GM12878 (cell line): ENCODE data around the gene ENOX1. TPM values are rescaled to one million over a fixed set of nuclear protein-coding genes. Genes with fewer than 3 reads are reported as not detected.

Experiments used
- ASH2L ChIP-seq: fragments of 300-600, 200-600 bp; sonication (generic); IDR thresholded peaks from 2 replicates; pipeline ENCODE4 v1.6.1; 2017; ENCODE audit warnings: low read depth, mild to moderate bottlenecking, borderline replicate concordance
- HDAC6 ChIP-seq: fragments of 200-600 bp; sonication (generic); IDR thresholded peaks from one replicate; pipeline ENCODE4 v1.8.0; 2017; ENCODE audit warnings: antibody characterized with exemption; ENCODE audit not compliant: unreplicated experiment
- JUNB ChIP-seq: IDR thresholded peaks from 2 replicates; pipeline ENCODE4 v1.6.1; 2016; ENCODE audit warnings: antibody characterized with exemption, mild to moderate bottlenecking
- MEF2A ChIP-seq: IDR thresholded peaks from 2 replicates; pipeline ENCODE4 v1.6.1; 2011; ENCODE audit warnings: low read depth, mild to moderate bottlenecking, low read length, moderate library complexity; ENCODE audit not compliant: insufficient read depth
- MYC ChIP-seq: IDR thresholded peaks from 2 replicates; pipeline ENCODE4 v1.6.1; 2011; ENCODE audit warnings: mild to moderate bottlenecking, low read length, moderate library complexity, inconsistent platforms; ENCODE audit not compliant: insufficient read depth, insufficient replicate concordance, insufficient read length, severe bottlenecking
- NR2C1 ChIP-seq: fragments of 450-650 bp; IDR thresholded peaks from 2 replicates; pipeline ENCODE4 v1.6.1; 2017; ENCODE audit warnings: antibody characterized with exemption, mild to moderate bottlenecking, moderate library complexity
- POLR2A ChIP-seq: IDR thresholded peaks from 2 replicates; pipeline ENCODE4 v1.6.1; 2011; ENCODE audit warnings: low read depth, mild to moderate bottlenecking, low read length
- RBBP5 ChIP-seq: fragments of 200-600 bp; sonication (generic); conservative IDR thresholded peaks from 2 replicates; pipeline ENCODE4 v1.6.1; 2016
- SIX5 ChIP-seq: IDR thresholded peaks from 2 replicates; pipeline ENCODE4 v1.6.1; 2011; ENCODE audit warnings: mild to moderate bottlenecking, low read depth, low read length, moderate library complexity; ENCODE audit not compliant: severe bottlenecking
- SUPT20H ChIP-seq: IDR thresholded peaks from 2 replicates; pipeline ENCODE4 v1.6.1; 2011; ENCODE audit warnings: low read depth, mild to moderate bottlenecking, low read length, moderate library complexity, borderline replicate concordance; ENCODE audit not compliant: control insufficient read depth
- ZSCAN29 ChIP-seq: fragments of 450-650 bp; IDR thresholded peaks from 2 replicates; pipeline ENCODE4 v1.6.1; 2017; ENCODE audit warnings: mild to moderate bottlenecking, moderate library complexity
- polyA plus RNA-seq, 11 experiments: library from polyadenylated mRNA; depleted of rRNA in 4 of 11; unstranded in 6 of 11; stranded (reverse) in 5 of 11; fragments of >200 nt; fragmentation: Nextera tagmentation in 4 of 11; fragmentation: Illumina TruSeq in 1 of 11; extraction: Ambion mirVana in 4 of 11; extraction: Trizol in 1 of 11; gene quantifications; 1 replicate in 1 of 11; 2 replicates in 10 of 11; pipeline versions ENCODE4 v1.2.1 to v1.2.3, GENCODE V29; 2011 to 2016; ENCODE audit warnings: inconsistent platforms in 2 of 11, missing spikeins in 2 of 11, low read depth in 1 of 11
- total RNA-seq, 4 experiments: library from RNA; depleted of rRNA in 3 of 4; stranded (reverse); fragments of >200 nt in 3 of 4; fragmentation: Illumina TruSeq in 1 of 4; extraction: Trizol in 1 of 4; gene quantifications; 2 replicates each; pipeline versions ENCODE4 v1.2.1 to v1.2.3, GENCODE V29; 2013 to 2021
- TF ChIP-seq, protein P1 (sequence below): fragments of 450-650 bp; IDR thresholded peaks from 2 replicates; pipeline ENCODE4 v1.6.1; 2017; ENCODE audit warnings: mild to moderate bottlenecking, moderate library complexity
- TF ChIP-seq, protein P2 (sequence below): fragments of 450-650 bp; formaldehyde crosslinking; IDR thresholded peaks from 2 replicates; pipeline ENCODE4 v1.4.0; 2022; ENCODE audit warnings: mild to moderate bottlenecking, moderate library complexity
- TF ChIP-seq, protein P3 (sequence below): fragments of 450-650 bp; IDR thresholded peaks from 2 replicates; pipeline ENCODE4 v1.6.1; 2017; ENCODE audit warnings: antibody characterized with exemption, mild to moderate bottlenecking, moderate library complexity
- TF ChIP-seq, protein P4 (sequence below): IDR thresholded peaks from 2 replicates; pipeline ENCODE4 v1.6.1; 2012; ENCODE audit warnings: low read length, inconsistent platforms
- TF ChIP-seq, protein P5 (sequence below): fragments of 450-650 bp; IDR thresholded peaks from 2 replicates; pipeline ENCODE4 v1.6.1; 2016; ENCODE audit warnings: mild to moderate bottlenecking
- TF ChIP-seq, protein P6 (sequence below): IDR thresholded peaks from 2 replicates; pipeline ENCODE4 v1.6.1; 2011; ENCODE audit warnings: borderline replicate concordance, low read depth, mild to moderate bottlenecking, moderate library complexity, mixed read lengths, low read length; ENCODE audit not compliant: insufficient read depth; ENCODE audit errors: extremely low read length

The ENOX1 gene
- total and polyA plus RNA-seq, 10 of the 15 experiments (the other 5 are each of a cell fraction or from before 2014, with no cell fraction given), result 0.11 to 0.26 (median 0.15) TPM

DNA sequence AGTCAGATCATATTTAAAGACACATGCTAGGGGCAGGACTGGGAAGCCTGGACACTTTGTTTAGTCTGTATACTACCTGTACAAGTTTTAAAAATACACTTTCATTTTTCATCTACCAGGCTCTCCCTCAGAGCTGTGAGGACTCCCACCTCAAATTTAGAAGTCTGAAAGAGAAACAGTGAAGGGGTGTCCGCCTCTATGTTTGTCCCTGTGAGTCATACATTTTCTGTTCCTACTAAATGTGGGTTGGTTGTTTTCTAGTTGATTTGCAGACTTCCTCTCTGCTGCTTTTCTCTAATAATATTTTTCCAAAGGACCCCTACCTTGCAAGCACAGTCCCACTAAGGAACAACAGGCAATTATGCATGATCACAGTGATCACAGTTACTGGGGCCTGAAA, 110.5 kb downstream of the ENOX1 start (continued):
- TF ChIP-seq, protein P1, sequence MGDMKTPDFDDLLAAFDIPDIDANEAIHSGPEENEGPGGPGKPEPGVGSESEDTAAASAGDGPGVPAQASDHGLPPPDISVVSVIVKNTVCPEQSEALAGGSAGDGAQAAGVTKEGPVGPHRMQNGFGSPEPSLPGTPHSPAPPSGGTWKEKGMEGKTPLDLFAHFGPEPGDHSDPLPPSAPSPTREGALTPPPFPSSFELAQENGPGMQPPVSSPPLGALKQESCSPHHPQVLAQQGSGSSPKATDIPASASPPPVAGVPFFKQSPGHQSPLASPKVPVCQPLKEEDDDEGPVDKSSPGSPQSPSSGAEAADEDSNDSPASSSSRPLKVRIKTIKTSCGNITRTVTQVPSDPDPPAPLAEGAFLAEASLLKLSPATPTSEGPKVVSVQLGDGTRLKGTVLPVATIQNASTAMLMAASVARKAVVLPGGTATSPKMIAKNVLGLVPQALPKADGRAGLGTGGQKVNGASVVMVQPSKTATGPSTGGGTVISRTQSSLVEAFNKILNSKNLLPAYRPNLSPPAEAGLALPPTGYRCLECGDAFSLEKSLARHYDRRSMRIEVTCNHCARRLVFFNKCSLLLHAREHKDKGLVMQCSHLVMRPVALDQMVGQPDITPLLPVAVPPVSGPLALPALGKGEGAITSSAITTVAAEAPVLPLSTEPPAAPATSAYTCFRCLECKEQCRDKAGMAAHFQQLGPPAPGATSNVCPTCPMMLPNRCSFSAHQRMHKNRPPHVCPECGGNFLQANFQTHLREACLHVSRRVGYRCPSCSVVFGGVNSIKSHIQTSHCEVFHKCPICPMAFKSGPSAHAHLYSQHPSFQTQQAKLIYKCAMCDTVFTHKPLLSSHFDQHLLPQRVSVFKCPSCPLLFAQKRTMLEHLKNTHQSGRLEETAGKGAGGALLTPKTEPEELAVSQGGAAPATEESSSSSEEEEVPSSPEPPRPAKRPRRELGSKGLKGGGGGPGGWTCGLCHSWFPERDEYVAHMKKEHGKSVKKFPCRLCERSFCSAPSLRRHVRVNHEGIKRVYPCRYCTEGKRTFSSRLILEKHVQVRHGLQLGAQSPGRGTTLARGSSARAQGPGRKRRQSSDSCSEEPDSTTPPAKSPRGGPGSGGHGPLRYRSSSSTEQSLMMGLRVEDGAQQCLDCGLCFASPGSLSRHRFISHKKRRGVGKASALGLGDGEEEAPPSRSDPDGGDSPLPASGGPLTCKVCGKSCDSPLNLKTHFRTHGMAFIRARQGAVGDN, result no peak
- TF ChIP-seq JUNB, result peak; percentile 57
- TF ChIP-seq MYC, result no peak
- peak; percentile 89 for TF ChIP-seq MEF2A
- TF ChIP-seq ASH2L, result no peak
- TF ChIP-seq, protein P2, sequence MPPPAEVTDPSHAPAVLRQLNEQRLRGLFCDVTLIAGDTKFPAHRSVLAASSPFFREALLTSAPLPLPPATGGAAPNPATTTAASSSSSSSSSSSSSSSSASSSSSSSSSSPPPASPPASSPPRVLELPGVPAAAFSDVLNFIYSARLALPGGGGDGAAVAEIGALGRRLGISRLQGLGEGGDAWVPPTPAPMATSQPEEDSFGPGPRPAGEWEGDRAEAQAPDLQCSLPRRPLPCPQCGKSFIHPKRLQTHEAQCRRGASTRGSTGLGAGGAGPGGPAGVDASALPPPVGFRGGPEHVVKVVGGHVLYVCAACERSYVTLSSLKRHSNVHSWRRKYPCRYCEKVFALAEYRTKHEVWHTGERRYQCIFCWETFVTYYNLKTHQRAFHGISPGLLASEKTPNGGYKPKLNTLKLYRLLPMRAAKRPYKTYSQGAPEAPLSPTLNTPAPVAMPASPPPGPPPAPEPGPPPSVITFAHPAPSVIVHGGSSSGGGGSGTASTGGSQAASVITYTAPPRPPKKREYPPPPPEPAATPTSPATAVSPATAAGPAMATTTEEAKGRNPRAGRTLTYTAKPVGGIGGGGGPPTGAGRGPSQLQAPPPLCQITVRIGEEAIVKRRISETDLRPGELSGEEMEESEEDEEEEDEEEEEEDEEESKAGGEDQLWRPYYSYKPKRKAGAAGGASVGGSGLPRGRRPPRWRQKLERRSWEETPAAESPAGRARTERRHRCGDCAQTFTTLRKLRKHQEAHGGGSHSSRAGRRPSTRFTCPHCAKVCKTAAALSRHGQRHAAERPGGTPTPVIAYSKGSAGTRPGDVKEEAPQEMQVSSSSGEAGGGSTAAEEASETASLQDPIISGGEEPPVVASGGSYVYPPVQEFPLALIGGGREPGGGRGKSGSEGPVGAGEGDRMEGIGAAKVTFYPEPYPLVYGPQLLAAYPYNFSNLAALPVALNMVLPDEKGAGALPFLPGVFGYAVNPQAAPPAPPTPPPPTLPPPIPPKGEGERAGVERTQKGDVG, result no peak
- TF ChIP-seq, protein P3, sequence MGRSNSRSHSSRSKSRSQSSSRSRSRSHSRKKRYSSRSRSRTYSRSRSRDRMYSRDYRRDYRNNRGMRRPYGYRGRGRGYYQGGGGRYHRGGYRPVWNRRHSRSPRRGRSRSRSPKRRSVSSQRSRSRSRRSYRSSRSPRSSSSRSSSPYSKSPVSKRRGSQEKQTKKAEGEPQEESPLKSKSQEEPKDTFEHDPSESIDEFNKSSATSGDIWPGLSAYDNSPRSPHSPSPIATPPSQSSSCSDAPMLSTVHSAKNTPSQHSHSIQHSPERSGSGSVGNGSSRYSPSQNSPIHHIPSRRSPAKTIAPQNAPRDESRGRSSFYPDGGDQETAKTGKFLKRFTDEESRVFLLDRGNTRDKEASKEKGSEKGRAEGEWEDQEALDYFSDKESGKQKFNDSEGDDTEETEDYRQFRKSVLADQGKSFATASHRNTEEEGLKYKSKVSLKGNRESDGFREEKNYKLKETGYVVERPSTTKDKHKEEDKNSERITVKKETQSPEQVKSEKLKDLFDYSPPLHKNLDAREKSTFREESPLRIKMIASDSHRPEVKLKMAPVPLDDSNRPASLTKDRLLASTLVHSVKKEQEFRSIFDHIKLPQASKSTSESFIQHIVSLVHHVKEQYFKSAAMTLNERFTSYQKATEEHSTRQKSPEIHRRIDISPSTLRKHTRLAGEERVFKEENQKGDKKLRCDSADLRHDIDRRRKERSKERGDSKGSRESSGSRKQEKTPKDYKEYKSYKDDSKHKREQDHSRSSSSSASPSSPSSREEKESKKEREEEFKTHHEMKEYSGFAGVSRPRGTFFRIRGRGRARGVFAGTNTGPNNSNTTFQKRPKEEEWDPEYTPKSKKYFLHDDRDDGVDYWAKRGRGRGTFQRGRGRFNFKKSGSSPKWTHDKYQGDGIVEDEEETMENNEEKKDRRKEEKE, result no peak
- no peak for TF ChIP-seq RBBP5
- TF ChIP-seq, protein P4, sequence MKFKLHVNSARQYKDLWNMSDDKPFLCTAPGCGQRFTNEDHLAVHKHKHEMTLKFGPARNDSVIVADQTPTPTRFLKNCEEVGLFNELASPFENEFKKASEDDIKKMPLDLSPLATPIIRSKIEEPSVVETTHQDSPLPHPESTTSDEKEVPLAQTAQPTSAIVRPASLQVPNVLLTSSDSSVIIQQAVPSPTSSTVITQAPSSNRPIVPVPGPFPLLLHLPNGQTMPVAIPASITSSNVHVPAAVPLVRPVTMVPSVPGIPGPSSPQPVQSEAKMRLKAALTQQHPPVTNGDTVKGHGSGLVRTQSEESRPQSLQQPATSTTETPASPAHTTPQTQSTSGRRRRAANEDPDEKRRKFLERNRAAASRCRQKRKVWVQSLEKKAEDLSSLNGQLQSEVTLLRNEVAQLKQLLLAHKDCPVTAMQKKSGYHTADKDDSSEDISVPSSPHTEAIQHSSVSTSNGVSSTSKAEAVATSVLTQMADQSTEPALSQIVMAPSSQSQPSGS, result peak; percentile 77
- TF ChIP-seq, protein P5, sequence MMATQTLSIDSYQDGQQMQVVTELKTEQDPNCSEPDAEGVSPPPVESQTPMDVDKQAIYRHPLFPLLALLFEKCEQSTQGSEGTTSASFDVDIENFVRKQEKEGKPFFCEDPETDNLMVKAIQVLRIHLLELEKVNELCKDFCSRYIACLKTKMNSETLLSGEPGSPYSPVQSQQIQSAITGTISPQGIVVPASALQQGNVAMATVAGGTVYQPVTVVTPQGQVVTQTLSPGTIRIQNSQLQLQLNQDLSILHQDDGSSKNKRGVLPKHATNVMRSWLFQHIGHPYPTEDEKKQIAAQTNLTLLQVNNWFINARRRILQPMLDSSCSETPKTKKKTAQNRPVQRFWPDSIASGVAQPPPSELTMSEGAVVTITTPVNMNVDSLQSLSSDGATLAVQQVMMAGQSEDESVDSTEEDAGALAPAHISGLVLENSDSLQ, result no peak
- no peak for TF ChIP-seq SIX5
- no peak for TF ChIP-seq SUPT20H
- no peak for TF ChIP-seq NR2C1
- TF ChIP-seq ZSCAN29, result no peak
- TF ChIP-seq, protein P6, sequence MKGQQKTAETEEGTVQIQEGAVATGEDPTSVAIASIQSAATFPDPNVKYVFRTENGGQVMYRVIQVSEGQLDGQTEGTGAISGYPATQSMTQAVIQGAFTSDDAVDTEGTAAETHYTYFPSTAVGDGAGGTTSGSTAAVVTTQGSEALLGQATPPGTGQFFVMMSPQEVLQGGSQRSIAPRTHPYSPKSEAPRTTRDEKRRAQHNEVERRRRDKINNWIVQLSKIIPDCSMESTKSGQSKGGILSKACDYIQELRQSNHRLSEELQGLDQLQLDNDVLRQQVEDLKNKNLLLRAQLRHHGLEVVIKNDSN, result no peak
- TF ChIP-seq HDAC6, result no peak
- TF ChIP-seq POLR2A, result no peak
